Testis (tissue), 3 donors: ENCODE results near the gene EIPR1. TPM values are rescaled to one million over a fixed set of nuclear protein-coding genes. Genes with fewer than 3 reads are reported as not detected.
A peak's percentile ranks its signal among the peaks of the same experiment; 100 is the strongest.

Source experiments
- DNase-seq: peaks from one replicate; pipeline ENCODE4 v3.0.0-alpha.2; 2019
- H3K27ac ChIP-seq, 2 donors: fragments of 200-600 bp; sonication (generic); one replicate each; pipeline ENCODE4 v1.5.1; 2019
- H3K27me3 ChIP-seq: fragments of 200-600 bp; sonication (generic); one replicate; pipeline ENCODE4 v1.5.1; 2019
- H3K36me3 ChIP-seq: fragments of 200-600 bp; sonication (generic); one replicate; pipeline ENCODE4 v1.5.1; 2017; ENCODE audit warnings: low read depth; ENCODE audit errors: missing control alignments
- H3K4me1 ChIP-seq: fragments of 200-600 bp; sonication (generic); one replicate; pipeline ENCODE4 v1.5.1; 2019
- H3K4me3 ChIP-seq, 2 donors: fragments of 200-600 bp; sonication (generic); one replicate each; pipeline ENCODE4 v1.5.1; 2017 to 2019
- H3K9me3 ChIP-seq: fragments of 200-600 bp; sonication (generic); one replicate; pipeline ENCODE4 v1.5.1; 2017
- POLR2A ChIP-seq: fragments of 450-650 bp; IDR thresholded peaks from one replicate; pipeline ENCODE4 v1.6.1; 2017; ENCODE audit warnings: antibody characterized with exemption, mild to moderate bottlenecking, moderate library complexity
- WGBS, 2 donors: methylation state at CpG; one replicate each; pipeline ENCODE4 v1.1.5; 2018; 5-methylcytosine and 5-hydroxymethylcytosine counted together
- intact Hi-C: fragments of 100-400 bp; cut with DNase I; formaldehyde crosslinking; loops from one replicate; pipeline ENCODE4 v1.15.1; 2023; ENCODE audit warnings: low total_unique reads
- polyA plus RNA-seq: library from polyadenylated mRNA; stranded (reverse); fragments of 350-450 nt; fragmentation: Illumina TruSeq; extraction: RNeasy Lipid Tissue Mini Kit (QIAGEN cat#74804); gene quantifications from one replicate; pipeline ENCODE4 v1.2.3, GENCODE V29; 2014; ENCODE audit warnings: low read depth, low replicate concordance; ENCODE audit not compliant: insufficient read depth
- total RNA-seq, 2 donors: library from RNA; depleted of rRNA; stranded (reverse); fragments of >200 nt; gene quantifications; one replicate each; pipeline ENCODE4 v1.2.3, GENCODE V29; 2016
- TF ChIP-seq, protein P1 (sequence below), 3 experiments: fragments of 450-650 bp in 2 of 3; fragments of 200-600 bp in 1 of 3; sonication (generic) in 1 of 3; IDR thresholded peaks; one replicate each; pipeline ENCODE4 v1.5.1; 2016 to 2019; ENCODE audit warnings: antibody characterized with exemption in 3 of 3, mild to moderate bottlenecking in 2 of 3, moderate library complexity in 1 of 3

Gene EIPR1
- total and polyA plus RNA-seq, 3 donors from 2014 or later: 31.5 to 40.2 (median 32.1) TPM

DNA sequence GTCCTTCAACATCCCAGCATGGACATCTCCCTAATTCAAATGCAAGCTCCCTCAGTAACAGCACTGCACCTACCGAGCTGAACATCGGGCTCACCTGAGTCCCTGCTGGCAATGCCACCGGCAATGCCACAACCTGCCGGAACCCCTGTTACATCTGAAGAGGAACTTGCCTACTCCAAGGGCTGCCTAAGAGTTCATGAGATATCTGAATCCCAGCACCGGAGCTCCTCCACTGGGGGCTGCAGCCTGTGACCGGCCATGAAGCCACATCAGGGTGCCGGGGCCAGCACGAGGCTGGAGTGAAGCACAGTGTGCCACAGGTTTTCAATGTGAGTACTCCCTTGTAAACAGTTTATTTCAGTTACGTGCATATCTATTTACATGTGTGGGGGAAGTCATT lies 152.9 kb downstream of the EIPR1 start:
- 80 to 83% methylated on average over 9 of the region's 9 CpGs for WGBS, 2 donors
- no peak for TF ChIP-seq POLR2A
- TF ChIP-seq, protein P1, sequence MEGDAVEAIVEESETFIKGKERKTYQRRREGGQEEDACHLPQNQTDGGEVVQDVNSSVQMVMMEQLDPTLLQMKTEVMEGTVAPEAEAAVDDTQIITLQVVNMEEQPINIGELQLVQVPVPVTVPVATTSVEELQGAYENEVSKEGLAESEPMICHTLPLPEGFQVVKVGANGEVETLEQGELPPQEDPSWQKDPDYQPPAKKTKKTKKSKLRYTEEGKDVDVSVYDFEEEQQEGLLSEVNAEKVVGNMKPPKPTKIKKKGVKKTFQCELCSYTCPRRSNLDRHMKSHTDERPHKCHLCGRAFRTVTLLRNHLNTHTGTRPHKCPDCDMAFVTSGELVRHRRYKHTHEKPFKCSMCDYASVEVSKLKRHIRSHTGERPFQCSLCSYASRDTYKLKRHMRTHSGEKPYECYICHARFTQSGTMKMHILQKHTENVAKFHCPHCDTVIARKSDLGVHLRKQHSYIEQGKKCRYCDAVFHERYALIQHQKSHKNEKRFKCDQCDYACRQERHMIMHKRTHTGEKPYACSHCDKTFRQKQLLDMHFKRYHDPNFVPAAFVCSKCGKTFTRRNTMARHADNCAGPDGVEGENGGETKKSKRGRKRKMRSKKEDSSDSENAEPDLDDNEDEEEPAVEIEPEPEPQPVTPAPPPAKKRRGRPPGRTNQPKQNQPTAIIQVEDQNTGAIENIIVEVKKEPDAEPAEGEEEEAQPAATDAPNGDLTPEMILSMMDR (IDR thresholded peaks at IDR 0.05): no peak
- intact Hi-C loops: no loop called here
- no peaks in the 10 kb centered on the region for H3K9me3 ChIP-seq
- H3K36me3 ChIP-seq: no peaks in the 10 kb centered on the region
- H3K27me3 ChIP-seq: no peaks in the 10 kb centered on the region
- no peak for DNase-seq
- H3K4me3 ChIP-seq: no peak overlapping the region
- H3K27ac ChIP-seq: no peak overlapping the region
- H3K4me1 ChIP-seq: no peaks in the 10 kb centered on the region

DNA sequence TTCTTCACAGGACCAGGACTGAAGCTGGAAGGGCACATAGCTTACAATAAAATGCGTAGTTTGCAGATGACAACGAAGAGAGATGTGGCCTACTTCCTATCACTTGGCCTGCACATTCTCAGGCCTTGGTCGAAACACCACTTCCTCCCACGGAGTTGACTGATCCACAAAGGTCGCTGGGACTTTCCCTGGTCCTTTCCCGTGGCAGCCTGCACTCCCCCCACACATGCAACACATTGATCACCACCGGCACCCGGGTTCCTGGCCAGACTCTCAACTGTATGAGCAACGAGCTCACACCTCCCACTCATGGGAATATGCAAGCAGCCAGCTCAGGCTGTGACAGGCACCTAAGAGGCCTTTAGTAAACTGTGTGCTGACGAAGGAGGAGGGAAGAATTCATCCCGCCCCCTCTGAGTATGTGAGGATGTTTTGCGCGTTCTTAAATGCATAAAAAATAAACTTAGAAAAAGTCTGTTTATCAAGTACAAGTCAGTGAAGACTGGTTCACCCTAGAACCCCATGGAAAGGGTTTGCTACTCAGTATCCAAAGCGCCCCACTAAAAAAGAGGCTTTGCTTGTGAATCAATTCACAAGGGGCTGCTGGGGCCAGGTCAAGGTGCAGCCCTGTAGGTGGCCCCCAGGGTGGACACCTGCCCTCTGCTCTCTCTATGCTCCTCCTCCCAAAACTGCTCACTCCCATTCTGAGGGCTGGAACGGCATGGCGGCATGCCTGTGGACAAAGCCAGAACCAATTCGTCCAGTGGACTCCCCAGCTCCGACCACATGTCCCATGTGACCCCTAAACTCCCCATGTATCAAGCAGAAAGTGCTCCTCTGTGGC lies 154.3 kb downstream of the EIPR1 start:
- Histone ChIP-seq H3K4me3 (no peak overlapping the region), H3K36me3 (no peaks in the 10 kb centered on the region), H3K27ac (no peak overlapping the region), H3K9me3 (no peaks in the 10 kb centered on the region), H3K27me3 (no peaks in the 10 kb centered on the region), H3K4me1 (no peaks in the 10 kb centered on the region)
- no peak for TF ChIP-seq POLR2A
- TF ChIP-seq, protein P1 (IDR thresholded peaks at IDR 0.05): no peak
- DNase-seq: peak; percentile 20
- intact Hi-C loops: no loop called here
- WGBS, 2 donors: 79 to 82% methylated on average over 17 to 18 of the region's 18 CpGs

- H3K4me3 ChIP-seq: no peak overlapping the region
- DNase-seq: no peak
- H3K36me3 ChIP-seq: no peaks in the 10 kb centered on the region
- TF ChIP-seq, protein P1 (IDR thresholded peaks at IDR 0.05): no peak
- TF ChIP-seq POLR2A: no peak
- H3K27me3 ChIP-seq: no peaks in the 10 kb centered on the region
- intact Hi-C loops: no loop called here
- H3K9me3 ChIP-seq: no peaks in the 10 kb centered on the region
- WGBS, 2 donors: 85 to 87% methylated on average over 9 of the region's 9 CpGs
- H3K4me1 ChIP-seq: no peaks in the 10 kb centered on the region
- H3K27ac ChIP-seq: no peak overlapping the region
These were observed 155.0 kb downstream of the EIPR1 start for GRCh38 chr2:3222636-3223035.

GRCh38 chr2:3219536-3219935 lies 158.1 kb downstream of the EIPR1 start:
- DNase-seq: no peak
- H3K4me3 ChIP-seq: no peak overlapping the region

More at GRCh38 chr2:3219536-3219935, 158.1 kb downstream of the EIPR1 start:
- H3K4me1 ChIP-seq: no peaks in the 10 kb centered on the region
- no peaks in the 10 kb centered on the region for H3K27me3 ChIP-seq
- H3K27ac ChIP-seq: no peak overlapping the region
- H3K9me3 ChIP-seq: no peaks in the 10 kb centered on the region
- H3K36me3 ChIP-seq: no peaks in the 10 kb centered on the region
- TF ChIP-seq POLR2A: no peak
- TF ChIP-seq, protein P1 (IDR thresholded peaks at IDR 0.05): no peak
- intact Hi-C loops: no loop called here
- whole genome bisulfite sequencing, 2 donors: 94% methylated on average over 4 of the region's 4 CpGs; no CpG with 5 or more reads in 1 of the 2 donors
